ENCODE results near the gene BMP8B. TPM values are rescaled to one million over a fixed set of nuclear protein-coding genes. Genes with fewer than 3 reads are reported as not detected.

The BMP8B gene
- total and polyA plus RNA-seq, 2 donors (not counting 1 experiment from before 2014, with no cell fraction given) = 1.5 to 2.3 TPM

- Histone ChIP-seq H3K9ac (ENCODE audit: low read length) (no peak overlapping the region), H4K20me1 (ENCODE audit: control insufficient read depth, insufficient read depth, low read length, poor library complexity, severe bottlenecking) (no peaks in the 10 kb centered on the region), H3K27ac (ENCODE audit: low read length in 2 of 2) (no peak overlapping the region), H3K4me3 (ENCODE audit: control extremely low read depth in 1 of 5, extremely low read depth in 1 of 5, insufficient read depth in 1 of 5, low read depth in 2 of 5, low read length in 4 of 5) (no peak overlapping the region), H3K4me2 (replicated peaks; ENCODE audit: low read depth, low read length, poor library complexity, severe bottlenecking) (no peak overlapping the region), H3K36me3 (replicated peaks in 1 of 2; ENCODE audit: control extremely low read depth in 1 of 2, control insufficient read depth in 1 of 2, extremely low read depth in 1 of 2, insufficient read depth in 2 of 2, low read length in 1 of 2) (no peaks in the 10 kb centered on the region), H3K9me3 (ENCODE audit: control extremely low read depth in 1 of 3, control insufficient read depth in 2 of 3, insufficient read depth in 1 of 3, low read length in 2 of 3) (no peaks in the 10 kb centered on the region), H3K79me2 (ENCODE audit: control insufficient read depth, insufficient read depth, low read length) (no peaks in the 10 kb centered on the region), H2AFZ (ENCODE audit: insufficient read depth, low read depth, low read length, poor library complexity, severe bottlenecking) (no peak overlapping the region), H3K4me1 (ENCODE audit: control insufficient read depth in 2 of 2, insufficient read depth in 2 of 2, low read length in 2 of 2) (no peaks in the 10 kb centered on the region), H3K27me3 (replicated peaks in 1 of 4; ENCODE audit: control extremely low read depth in 1 of 4, control insufficient read depth in 3 of 4, insufficient read depth in 4 of 4, low read length in 3 of 4) (peaks cover 0 to 15% (median 11%) of the 10 kb centered on the region in 4 experiments)
- 51% methylated on average over 3 of the region's 6 CpGs for WGBS (ENCODE audit: insufficient coverage)
- ATAC-seq (ENCODE audit: low read depth) (no peak), DNase-seq (no peak)
- intact Hi-C loops (cut with micrococcal nuclease) = no loop called here
- H3K4me3 Mint-ChIP-seq = no peak overlapping the region
- peaks cover 45% of the 10 kb centered on the region for H3K27me3 Mint-ChIP-seq
- TF ChIP-seq EZH2 (IDR thresholded peaks at IDR 0.05; ENCODE audit: borderline replicate concordance, insufficient read depth, low read depth, low read length, poor library complexity, severe bottlenecking) = no peak
- TF ChIP-seq, protein P1, sequence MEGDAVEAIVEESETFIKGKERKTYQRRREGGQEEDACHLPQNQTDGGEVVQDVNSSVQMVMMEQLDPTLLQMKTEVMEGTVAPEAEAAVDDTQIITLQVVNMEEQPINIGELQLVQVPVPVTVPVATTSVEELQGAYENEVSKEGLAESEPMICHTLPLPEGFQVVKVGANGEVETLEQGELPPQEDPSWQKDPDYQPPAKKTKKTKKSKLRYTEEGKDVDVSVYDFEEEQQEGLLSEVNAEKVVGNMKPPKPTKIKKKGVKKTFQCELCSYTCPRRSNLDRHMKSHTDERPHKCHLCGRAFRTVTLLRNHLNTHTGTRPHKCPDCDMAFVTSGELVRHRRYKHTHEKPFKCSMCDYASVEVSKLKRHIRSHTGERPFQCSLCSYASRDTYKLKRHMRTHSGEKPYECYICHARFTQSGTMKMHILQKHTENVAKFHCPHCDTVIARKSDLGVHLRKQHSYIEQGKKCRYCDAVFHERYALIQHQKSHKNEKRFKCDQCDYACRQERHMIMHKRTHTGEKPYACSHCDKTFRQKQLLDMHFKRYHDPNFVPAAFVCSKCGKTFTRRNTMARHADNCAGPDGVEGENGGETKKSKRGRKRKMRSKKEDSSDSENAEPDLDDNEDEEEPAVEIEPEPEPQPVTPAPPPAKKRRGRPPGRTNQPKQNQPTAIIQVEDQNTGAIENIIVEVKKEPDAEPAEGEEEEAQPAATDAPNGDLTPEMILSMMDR (IDR thresholded peaks at IDR 0.05) = no peak
- ChIA-PET CTCF (interaction anchor here (1.0 to 3.7 kb wide), 2 partner anchors 11 to 112 kb away, joined by 3 to 26 read pairs; no protein-coding TSS in a partner anchor), POLR2A (no interaction called here)
- H3K9me3 Mint-ChIP-seq (ENCODE audit: insufficient read depth) = no peaks in the 10 kb centered on the region
- no peaks in the 10 kb centered on the region for H3K4me1 Mint-ChIP-seq
- H3K27ac Mint-ChIP-seq = no peak overlapping the region
Observed at GRCh38 chr1:39717809-39718208, 70.9 kb downstream of the BMP8B start.

- no peaks in the 10 kb centered on the region for H3K79me2 ChIP-seq (ENCODE audit: control insufficient read depth, insufficient read depth, low read length)
- peaks cover 0 to 13% (median 11%) of the 10 kb centered on the region in 4 experiments for H3K27me3 ChIP-seq (replicated peaks in 1 of 4; ENCODE audit: control extremely low read depth in 1 of 4, control insufficient read depth in 3 of 4, insufficient read depth in 4 of 4, low read length in 3 of 4)
- H3K27ac ChIP-seq (ENCODE audit: low read length in 2 of 2) = no peak overlapping the region
- no peak overlapping the region for H3K4me2 ChIP-seq (replicated peaks; ENCODE audit: low read depth, low read length, poor library complexity, severe bottlenecking)
- no peaks in the 10 kb centered on the region for H3K9me3 ChIP-seq (ENCODE audit: control extremely low read depth in 1 of 3, control insufficient read depth in 2 of 3, insufficient read depth in 1 of 3, low read length in 2 of 3)
- Mint-ChIP-seq H3K9me3 (ENCODE audit: insufficient read depth) (no peaks in the 10 kb centered on the region), H3K27me3 (peaks cover 49% of the 10 kb centered on the region), H3K4me1 (no peaks in the 10 kb centered on the region), H3K27ac (no peak overlapping the region), H3K4me3 (no peak overlapping the region)
- ChIA-PET CTCF (interaction anchor here (0.7 to 2.0 kb wide), 4 partner anchors 12 to 107 kb away, joined by 3 to 6 read pairs (median 4); no protein-coding TSS in a partner anchor), POLR2A (no interaction called here)
- ATAC-seq (ENCODE audit: low read depth) = no peak
- H3K36me3 ChIP-seq (replicated peaks in 1 of 2; ENCODE audit: control extremely low read depth in 1 of 2, control insufficient read depth in 1 of 2, extremely low read depth in 1 of 2, insufficient read depth in 2 of 2, low read length in 1 of 2) = no peaks in the 10 kb centered on the region
- DNase-seq = no peak
- H3K9ac ChIP-seq (ENCODE audit: low read length) = no peak overlapping the region
- no peak overlapping the region for H2AFZ ChIP-seq (ENCODE audit: insufficient read depth, low read depth, low read length, poor library complexity, severe bottlenecking)
- 91% methylated on average over 4 of the region's 5 CpGs for WGBS (ENCODE audit: insufficient coverage)
- no peaks in the 10 kb centered on the region for H3K4me1 ChIP-seq (ENCODE audit: control insufficient read depth in 2 of 2, insufficient read depth in 2 of 2, low read length in 2 of 2)
- H3K4me3 ChIP-seq (ENCODE audit: control extremely low read depth in 1 of 5, extremely low read depth in 1 of 5, insufficient read depth in 1 of 5, low read depth in 2 of 5, low read length in 4 of 5) = no peak overlapping the region
- intact Hi-C loops (cut with micrococcal nuclease) = no loop called here
- H4K20me1 ChIP-seq (ENCODE audit: control insufficient read depth, insufficient read depth, low read length, poor library complexity, severe bottlenecking) = no peaks in the 10 kb centered on the region
- TF ChIP-seq, protein P1 (IDR thresholded peaks at IDR 0.05) = no peak
- TF ChIP-seq EZH2 (IDR thresholded peaks at IDR 0.05; ENCODE audit: borderline replicate concordance, insufficient read depth, low read depth, low read length, poor library complexity, severe bottlenecking) = no peak
Observed at GRCh38 chr1:39713557-39713956, 75.1 kb downstream of the BMP8B start.

Measured in B cell (primary cell).